ENCODE results near the gene CDH23.
"Not testable (repeated sequence)": the region's sequence is repeated elsewhere in the genome, so short reads cannot be mapped to it uniquely, and the experiment has no call there.

CDH23 gene

GRCh38 chr10:71590781-71591350 is 194.1 kb downstream of the CDH23 start:
- no peak for FAIRE-seq

DNA sequence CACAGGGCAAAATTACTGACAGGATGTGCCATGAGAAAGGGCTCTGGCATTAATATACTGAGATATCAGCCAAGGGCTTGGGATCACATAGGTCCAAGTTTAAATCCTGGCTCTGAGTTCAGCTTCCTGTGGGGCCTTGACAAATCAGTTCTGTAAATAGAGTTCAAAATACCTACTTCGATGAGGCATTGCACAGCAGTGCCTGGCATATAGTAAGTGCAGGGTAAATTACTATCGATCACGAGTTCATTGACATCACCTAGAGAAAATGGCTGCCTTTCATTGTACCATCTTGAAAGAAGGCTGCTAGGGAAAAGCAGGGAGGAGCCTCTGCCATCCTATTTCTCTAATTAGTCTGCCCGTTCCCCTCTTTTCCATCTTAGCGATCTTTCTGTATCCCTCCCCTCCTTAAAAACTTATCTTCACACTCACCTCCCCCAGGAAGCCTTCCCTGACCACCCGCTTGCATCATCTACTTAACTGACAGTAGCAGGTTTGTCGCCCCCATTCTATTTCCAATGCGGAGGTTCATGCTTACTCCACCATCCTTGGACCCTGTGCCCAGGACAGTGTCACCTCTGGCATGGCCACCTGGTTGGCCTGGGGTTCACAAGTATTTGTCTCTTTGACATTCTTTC is 198.3 kb downstream of the CDH23 start:
- no peak for FAIRE-seq

GRCh38 chr10:71595649-71596048 is 198.9 kb downstream of the CDH23 start:
- FAIRE-seq, result no peak

- FAIRE-seq, result no peak
Measured at GRCh38 chr10:71596127-71596526, 199.4 kb downstream of the CDH23 start.

- no peak for FAIRE-seq
Measured at GRCh38 chr10:71596759-71597158, 200.0 kb downstream of the CDH23 start.

DNA sequence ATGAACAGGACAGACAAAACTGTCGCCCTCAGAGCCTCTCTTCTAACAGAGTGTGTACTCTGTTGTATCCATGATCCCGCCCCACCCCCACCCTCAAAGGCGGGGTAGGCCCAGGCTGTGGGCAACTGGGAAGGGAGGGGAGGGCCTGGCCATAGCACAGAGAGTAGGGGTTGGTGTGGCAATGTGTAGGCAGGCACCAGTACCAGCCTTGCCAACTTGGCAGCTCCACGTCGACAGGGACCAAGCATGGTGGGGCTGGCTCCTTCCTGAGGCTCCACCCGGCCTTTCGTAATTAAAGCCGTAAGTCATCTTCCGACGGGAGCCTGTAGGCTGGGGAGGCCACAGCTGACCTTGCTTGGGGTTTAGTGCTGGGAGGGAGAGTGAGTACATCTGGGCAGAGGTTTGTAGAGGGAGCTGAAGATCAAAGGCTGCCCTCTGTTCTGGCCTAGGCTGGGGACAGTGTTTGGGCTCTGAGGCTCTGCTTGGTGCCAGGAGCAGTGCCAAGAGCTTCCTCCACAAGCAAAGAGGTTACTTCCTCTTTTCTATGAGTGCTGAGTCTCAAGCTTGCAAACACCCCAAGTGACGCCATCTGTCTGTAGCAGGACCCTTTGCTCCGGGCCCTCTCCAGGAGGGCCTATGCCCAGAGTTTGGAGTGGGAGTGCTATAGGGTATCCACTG is 201.2 kb downstream of the CDH23 start:
- FAIRE-seq, result no peak

DNA sequence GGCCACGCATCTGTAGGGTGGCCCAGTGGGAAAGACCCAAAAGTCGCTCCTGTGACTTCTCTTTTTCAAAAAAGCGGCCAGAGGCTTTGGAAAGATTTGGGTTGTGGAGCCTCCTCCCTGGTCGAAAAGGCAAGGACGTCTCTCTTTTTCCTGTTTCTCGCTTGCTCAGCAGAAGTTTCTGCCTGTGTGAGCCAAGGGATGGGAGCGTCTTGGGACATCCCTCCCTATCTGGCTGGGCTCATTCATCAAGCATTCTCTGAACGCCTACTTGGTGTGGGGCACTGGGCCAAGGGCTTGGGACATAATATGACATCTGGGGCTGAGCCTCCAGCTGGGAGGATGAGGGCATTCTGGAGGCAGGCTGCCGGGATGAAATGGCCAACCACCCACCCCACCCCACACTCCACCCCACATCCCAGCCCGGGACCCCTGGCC is 201.9 kb downstream of the CDH23 start:
- FAIRE-seq, result no peak

GRCh38 chr10:71599518-71599917 is 202.8 kb downstream of the CDH23 start:
- no peak for FAIRE-seq

DNA sequence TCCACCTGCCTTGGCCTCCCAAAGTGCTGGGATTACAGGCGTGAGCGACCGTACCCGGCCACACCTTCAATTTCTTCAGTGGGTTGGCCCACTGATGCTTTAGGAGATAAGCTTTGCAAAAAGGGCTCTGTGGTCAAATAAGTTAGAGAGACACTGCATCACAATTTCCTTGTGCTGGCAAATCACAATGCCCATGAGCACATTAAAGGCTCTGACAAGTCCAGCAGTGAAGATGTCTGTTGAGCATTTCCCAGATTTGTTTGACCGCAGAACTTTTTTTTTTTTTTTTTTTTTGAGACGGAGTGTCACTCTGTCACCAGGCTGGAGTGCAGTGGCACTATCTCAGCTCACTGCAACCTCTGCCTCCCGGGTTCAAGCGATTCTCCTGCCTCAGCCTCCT is 203.5 kb downstream of the CDH23 start:
- not testable (repeated sequence) for FAIRE-seq

GRCh38 chr10:71600849-71601248 is 204.1 kb downstream of the CDH23 start:
- FAIRE-seq, result no peak

GRCh38 chr10:71601273-71601672 is 204.6 kb downstream of the CDH23 start:
- FAIRE-seq, result no peak

GRCh38 chr10:71603150-71603549 is 206.4 kb downstream of the CDH23 start:
- FAIRE-seq, result no peak

- no peak for FAIRE-seq
Measured at GRCh38 chr10:71603754-71604153, 207.0 kb downstream of the CDH23 start.

DNA sequence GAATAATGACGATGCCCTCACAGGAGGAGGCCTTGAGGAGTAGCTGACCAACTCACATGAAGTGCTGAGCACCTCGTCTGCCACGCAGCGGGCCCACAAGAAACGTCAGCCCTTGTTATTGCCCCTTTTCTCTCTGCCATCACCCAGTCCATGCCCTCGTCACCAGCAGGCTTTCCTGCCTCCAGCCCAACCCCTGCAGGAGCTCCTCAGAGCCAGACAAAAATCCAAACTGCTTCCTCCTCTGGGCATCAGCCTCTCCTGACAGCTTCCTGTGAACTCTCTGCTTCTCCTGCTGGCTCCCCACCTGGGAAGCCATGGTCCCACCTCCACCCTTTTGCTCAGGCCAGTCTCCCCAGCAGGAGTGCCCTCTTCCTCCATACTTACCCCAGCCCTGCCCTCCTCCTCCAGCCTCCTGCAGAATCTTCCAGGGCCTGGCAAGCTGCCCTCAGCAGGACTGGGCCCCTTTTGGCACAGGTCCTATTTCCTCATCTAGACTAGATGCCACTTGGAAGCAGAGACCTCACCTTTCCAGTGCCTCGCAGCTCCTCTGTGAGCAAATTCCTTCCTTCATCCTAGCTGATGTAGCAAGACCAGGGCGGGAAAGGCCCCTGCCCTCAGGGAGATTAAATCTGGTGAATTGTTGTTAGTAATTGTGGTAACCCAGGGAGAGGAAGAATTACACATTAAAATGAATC is 207.8 kb downstream of the CDH23 start:
- no peak for FAIRE-seq

DNA sequence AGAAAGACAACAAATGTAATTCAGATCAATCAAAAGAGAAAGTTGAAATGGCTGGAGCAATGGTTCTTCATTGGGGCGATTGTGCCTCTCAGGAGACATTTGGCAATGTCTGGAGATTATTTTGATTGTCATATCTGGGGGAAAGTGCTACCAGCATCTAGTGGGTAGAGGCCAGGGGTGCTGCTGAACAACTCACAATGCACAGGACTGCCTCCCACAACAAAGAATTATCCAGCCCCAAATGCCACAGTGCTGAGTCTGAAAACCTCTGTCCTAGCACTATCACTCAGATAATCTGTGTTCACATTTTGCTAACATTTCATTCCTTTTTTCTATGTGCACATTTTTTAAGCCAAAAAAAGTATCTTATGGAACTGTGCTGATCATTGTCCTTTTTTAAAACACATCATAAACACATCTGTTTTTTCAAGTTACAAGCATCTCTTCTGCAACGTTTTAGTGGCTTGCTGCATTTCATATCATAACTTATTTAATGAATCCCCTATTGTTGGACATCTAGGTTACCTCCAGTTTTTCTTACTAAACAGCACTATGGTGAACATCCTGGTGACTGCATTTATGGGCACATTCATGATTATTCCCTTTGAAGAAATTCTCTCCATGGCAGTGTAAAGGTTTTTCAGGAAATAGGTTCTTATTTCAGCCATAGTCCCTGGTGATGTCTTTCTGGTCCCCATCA is 208.7 kb downstream of the CDH23 start:
- FAIRE-seq, result no peak

GRCh38 chr10:71606257-71607081 is 209.7 kb downstream of the CDH23 start:
- FAIRE-seq, result no peak

DNA sequence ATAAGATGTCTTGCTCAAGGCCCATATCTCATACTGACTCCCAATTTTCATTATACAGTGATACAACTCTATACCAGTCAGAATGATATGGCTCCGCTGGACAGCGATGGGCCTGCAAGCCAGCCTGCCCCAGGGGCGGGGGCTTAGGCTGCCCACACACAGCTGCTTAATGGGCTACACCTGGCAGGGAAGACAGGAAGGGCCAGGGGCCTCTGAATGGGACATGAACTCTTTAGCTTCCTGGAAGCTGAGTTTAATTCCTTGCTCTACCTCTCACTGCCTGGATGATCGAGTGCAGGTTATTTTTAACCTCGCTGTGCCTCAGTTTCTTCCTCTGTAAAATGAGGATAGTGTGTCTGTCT is 210.3 kb downstream of the CDH23 start:
- no peak for FAIRE-seq

- FAIRE-seq, result no peak
Measured at GRCh38 chr10:71608819-71609768, 212.4 kb downstream of the CDH23 start.

GRCh38 chr10:71610651-71611050 is 213.9 kb downstream of the CDH23 start:
- no peak for FAIRE-seq

DNA sequence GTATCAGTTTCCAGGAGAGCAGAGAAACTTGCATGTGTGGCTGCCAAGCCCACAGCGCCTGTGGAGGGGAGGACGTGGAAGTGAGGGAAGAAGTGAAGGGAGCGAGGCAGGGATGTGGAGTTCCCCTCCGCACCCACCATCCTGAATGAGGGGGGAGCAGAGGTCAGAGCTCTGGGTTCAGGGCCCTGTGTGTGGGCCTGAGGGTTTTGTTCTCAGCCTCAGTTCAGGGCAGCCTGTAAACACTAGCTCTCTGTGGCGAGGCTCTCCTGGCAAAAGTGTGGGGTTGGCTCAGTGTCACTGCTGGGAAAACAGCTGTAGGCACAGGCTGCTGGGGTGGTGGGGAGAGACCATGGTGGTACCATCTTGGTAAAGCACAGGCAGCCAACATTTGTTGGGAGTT is 214.4 kb downstream of the CDH23 start:
- no peak for FAIRE-seq
